HepG2 (cell line): ENCODE measurements around the gene UQCC2. TPM values are rescaled to one million over a fixed set of nuclear protein-coding genes. Genes with fewer than 3 reads are reported as not detected.

Source experiments
- ATAC-seq: fragments of 200-7000 bp; cut with Tn5 transposase; 3 replicates; pipeline ENCODE4 v1.9.1; 2020; ENCODE audit warnings: mild to moderate bottlenecking, moderate library complexity
- BruUV-seq: library from RNA; stranded (reverse); fragments of 400-500 nt; replicated peaks from 2 replicates; lab custom pipeline; 2021; lab: Mats Ljungman, UMichigan
- CTCF ChIA-PET: fragments of 300-600 bp; formaldehyde crosslinking; extraction: SDS; loops from one replicate; lab custom pipeline; 2021; ENCODE audit warnings: low total read pairs, inconsistent platforms, low intra/inter-chr PET ratio; lab: Yijun Ruan, JAX
- POLR2A ChIA-PET: fragments of 350-600 bp; sonication (Branson Sonifier 250); formaldehyde crosslinking; loops from one replicate; lab custom pipeline; 2020; ENCODE audit warnings: antibody characterized with exemption, inconsistent platforms; lab: Yijun Ruan, JAX
- DNase-seq: peaks from one replicate; pipeline ENCODE4 v3.0.0-alpha.2; 2015; ENCODE audit warnings: low spot score
- FAIRE-seq: peaks from 3 replicates; lab custom pipeline; 2011; peaks lifted over from hg19 to GRCh38; lab: Jason Lieb, UNC
- H2AFZ ChIP-seq: one replicate; pipeline ENCODE4 v1.6.1; 2011; ENCODE audit warnings: low read length, inconsistent platforms
- H3K27ac ChIP-seq: fragments of 300-600 bp; 3 replicates; pipeline ENCODE4 v1.8.0; 2011; ENCODE audit warnings: mixed run types, mild to moderate bottlenecking, mixed read lengths, low read length, inconsistent platforms; ENCODE audit not compliant: insufficient read depth; ENCODE audit errors: extremely low read length
- H3K27me3 ChIP-seq, 2 experiments: fragments of 200-600 bp in 1 of 2; 2 replicates in 1 of 2; 3 replicates in 1 of 2; pipeline versions ENCODE4 v1.6.0 to v1.8.0; 2011; ENCODE audit warnings: low read length in 2 of 2, mild to moderate bottlenecking in 2 of 2, moderate library complexity in 2 of 2, inconsistent platforms in 1 of 2; ENCODE audit not compliant: insufficient read depth in 2 of 2, control insufficient read depth in 1 of 2
- H3K36me3 ChIP-seq, 2 experiments: fragments of 200-600 bp in 1 of 2; replicated peaks in 1 of 2; 2 replicates in 1 of 2; 3 replicates in 1 of 2; pipeline versions ENCODE4 v1.5.1 to v1.8.0; 2011; ENCODE audit warnings: low read length in 2 of 2, inconsistent platforms in 1 of 2; ENCODE audit not compliant: insufficient read depth in 2 of 2, control insufficient read depth in 1 of 2
- H3K4me1 ChIP-seq: 2 replicates; pipeline ENCODE4 v1.5.1; 2012; ENCODE audit warnings: low read length, inconsistent platforms; ENCODE audit not compliant: insufficient read depth
- H3K4me2 ChIP-seq: 2 replicates; pipeline ENCODE4 v1.6.0; 2011; ENCODE audit warnings: low read depth, low read length, inconsistent platforms
- H3K4me3 ChIP-seq, 3 experiments: fragments of 200-600 bp in 1 of 3; sonication (generic), shearing (Covaris generic) in 1 of 3; replicated peaks in 1 of 3; 2 replicates each; pipeline ENCODE4 v1.5.1; 2011 to 2016; ENCODE audit warnings: low read length in 3 of 3, inconsistent platforms in 2 of 3, low read depth in 2 of 3, mild to moderate bottlenecking in 2 of 3, control low read depth in 1 of 3, mixed read lengths in 1 of 3; ENCODE audit not compliant: insufficient read depth in 1 of 3
- H3K79me2 ChIP-seq: one replicate; pipeline ENCODE4 v1.6.1; 2011; ENCODE audit warnings: low read length, inconsistent platforms; ENCODE audit not compliant: insufficient read depth
- H3K9ac ChIP-seq: 2 replicates; pipeline ENCODE4 v1.6.0; 2011; ENCODE audit warnings: mild to moderate bottlenecking, low read depth, low read length, inconsistent platforms; ENCODE audit not compliant: insufficient read depth
- H3K9me3 ChIP-seq: 2 replicates; pipeline ENCODE4 v1.5.1; 2012; ENCODE audit warnings: mild to moderate bottlenecking, low read length
- H4K20me1 ChIP-seq: 2 replicates; pipeline ENCODE4 v1.6.0; 2011; ENCODE audit warnings: inconsistent platforms, mild to moderate bottlenecking, low read length, moderate library complexity; ENCODE audit not compliant: insufficient read depth
- CEBPG ChIP-seq: IDR thresholded peaks from 2 replicates; pipeline ENCODE4 v1.6.1; 2016
- HMGXB3 ChIP-seq: sonication (generic); formaldehyde crosslinking; IDR thresholded peaks from 2 replicates; pipeline ENCODE4 v1.4.0; 2020; ENCODE audit warnings: missing genetic modification reagents, borderline replicate concordance
- IKZF5 ChIP-seq: IDR thresholded peaks from 2 replicates; pipeline ENCODE4 v1.6.1; 2018; ENCODE audit warnings: missing genetic modification reagents, mild to moderate bottlenecking, missing compliant biosample characterization
- MEIS1 ChIP-seq: sonication (generic); formaldehyde crosslinking; IDR thresholded peaks from 2 replicates; pipeline ENCODE4 v1.9.0; 2021; ENCODE audit warnings: mild to moderate bottlenecking, missing genetic modification reagents, moderate library complexity, borderline replicate concordance
- SIX1 ChIP-seq: sonication (generic); formaldehyde crosslinking; IDR thresholded peaks from 2 replicates; pipeline ENCODE4 v1.4.0; 2020; ENCODE audit warnings: missing genetic modification reagents, borderline replicate concordance
- SSRP1 ChIP-seq: IDR thresholded peaks from 2 replicates; pipeline ENCODE4 v1.6.1; 2016; ENCODE audit warnings: control low read depth
- USF2 ChIP-seq, 2 experiments: sonication (generic) in 1 of 2; formaldehyde crosslinking in 1 of 2; IDR thresholded peaks; 2 replicates each; pipeline versions ENCODE4 v1.5.1 to v1.6.1; 2011 to 2020; ENCODE audit warnings: borderline replicate concordance in 1 of 2, low read depth in 1 of 2, low read length in 1 of 2, mild to moderate bottlenecking in 1 of 2, missing genetic modification reagents in 1 of 2, moderate library complexity in 1 of 2
- ZNF333 ChIP-seq: sonication (generic); formaldehyde crosslinking; IDR thresholded peaks from 2 replicates; pipeline ENCODE4 v1.4.0; 2020; ENCODE audit warnings: mild to moderate bottlenecking, missing genetic modification reagents, borderline replicate concordance
- ZNF460 ChIP-seq: sonication (generic); formaldehyde crosslinking; IDR thresholded peaks from 2 replicates; pipeline ENCODE4 v1.5.1; 2020; ENCODE audit warnings: missing genetic modification reagents, mild to moderate bottlenecking, borderline replicate concordance
- whole genome bisulfite sequencing: methylation state at CpG from one replicate; pipeline ENCODE4 v1.1.6; 2017; ENCODE audit warnings: low lambda C conversion rate; 5-methylcytosine and 5-hydroxymethylcytosine counted together
- in situ Hi-C: cut with HindIII; loops from 2 replicates; pipeline ENCODE4 v1.10.0; 2017; ENCODE audit warnings: low pct_unique_long_range_greater_than_20kb; ENCODE audit not compliant: extremely low pct_ligation_motif_present
- intact Hi-C: fragments of 100-400 bp; cut with micrococcal nuclease; formaldehyde crosslinking; loops from one replicate; pipeline ENCODE4 v1.10.0; 2022; ENCODE audit not compliant: unreplicated experiment
- polyA plus RNA-seq, 8 experiments: library from polyadenylated mRNA; depleted of rRNA in 3 of 8; stranded (reverse) in 7 of 8; unstranded in 1 of 8; fragments of >200 nt; fragmentation: Illumina TruSeq in 4 of 8; extraction: Trizol in 4 of 8; gene quantifications; 2 replicates each; pipeline versions ENCODE4 v1.2.1 to v1.2.3, GENCODE V29; 2011 to 2016; ENCODE audit warnings: low read depth in 4 of 8, missing spikeins in 1 of 8, mixed read lengths in 1 of 8; ENCODE audit not compliant: insufficient read depth in 1 of 8
- total RNA-seq, 5 experiments: library from RNA; depleted of rRNA; stranded (reverse); fragments of >200 nt; fragmentation: Illumina TruSeq; extraction: Trizol; gene quantifications; 2 replicates each; pipeline ENCODE4 v1.2.3, GENCODE V29; 2016; ENCODE audit warnings: low read depth in 1 of 5

UQCC2 gene
- total and polyA plus RNA-seq, 2 of the 13 experiments (the other 11 are each of a cell fraction or from before 2014, with no cell fraction given), result 82.4 to 238 TPM

- no peak for TF ChIP-seq MEIS1 (CRISPR knock-in tag)
- peak; percentile 60 for TF ChIP-seq USF2 (IDR thresholded peaks at IDR 0.05; ENCODE audit: low read depth, low read length)
- TF ChIP-seq USF2 (CRISPR knock-in tag; IDR thresholded peaks at IDR 0.05; ENCODE audit: borderline replicate concordance), result no peak
- TF ChIP-seq, all 625 proteins: peak for 1
- no TSS peak for BruUV-seq
- Histone ChIP-seq H3K27me3 (peaks cover 0 to 7% of the 10 kb centered on the region in 2 experiments; a peak in 3 of 5 replicates), H2AFZ (no peak overlapping the region), H3K4me1 (peaks cover 40% of the 10 kb centered on the region), H4K20me1 (no peaks in the 10 kb centered on the region), H3K79me2 (no peaks in the 10 kb centered on the region), H3K9me3 (no peaks in the 10 kb centered on the region), H3K36me3 (no peaks in the 10 kb centered on the region), H3K9ac (no peak overlapping the region), H3K27ac (no peak overlapping the region), H3K4me3 (no peak overlapping the region), H3K4me2 (no peak overlapping the region)
- intact Hi-C loops, result no loop called here
- FAIRE-seq (no peak), ATAC-seq (no peak), DNase-seq (no peak)
- WGBS, result 78% methylated on average over 5 of the region's 5 CpGs
- in situ Hi-C loops, result no loop called here
- CTCF ChIA-PET, result no interaction called here
- POLR2A ChIA-PET, result interaction anchor here (1.8 to 2.1 kb wide), 2 partner anchors 21 to 30 kb away, joined by 11 to 34 read pairs; partner anchors contain the start of gene UQCC2
Observed at GRCh38 chr6:33740794-33741193, 29.3 kb upstream of the UQCC2 start.

- BruUV-seq, result no TSS peak
- H3K9me3 ChIP-seq, result no peaks in the 10 kb centered on the region
- FAIRE-seq (peak; percentile 56), DNase-seq (peak; percentile 45), ATAC-seq (peak; percentile 79)
- intact Hi-C loops, result no loop called here
- no peak overlapping the region for H3K27ac ChIP-seq
- WGBS, result 31% methylated on average over 3 of the region's 6 CpGs
- H3K36me3 ChIP-seq, result no peaks in the 10 kb centered on the region
- H3K27me3 ChIP-seq, result 0 out of 5 replicates have a peak, but pooled peaks cover 0 to 2% of the 10 kb centered on the region in 2 experiments
- H3K79me2 ChIP-seq, result no peaks in the 10 kb centered on the region
- H2AFZ ChIP-seq, result no peak overlapping the region
- H3K4me3 ChIP-seq, result no peak overlapping the region
- CTCF ChIA-PET, result no interaction called here
- peaks cover 34% of the 10 kb centered on the region for H3K4me1 ChIP-seq
- POLR2A ChIA-PET, result interaction anchor here (1.0 to 2.1 kb wide), 4 partner anchors 11 to 770 kb away, joined by 3 to 34 read pairs (median 9); partner anchors contain the start of gene UQCC2
- in situ Hi-C loops, result no loop called here
- no peak overlapping the region for H3K9ac ChIP-seq
- no peaks in the 10 kb centered on the region for H4K20me1 ChIP-seq
- H3K4me2 ChIP-seq, result peak overlapping the region; percentile 33
- peak; percentile 97 for TF ChIP-seq CEBPG (CRISPR knock-in tag)
- TF ChIP-seq ZNF460, result no peak
- TF ChIP-seq IKZF5, result 0 out of 2 replicates have a peak, but pooled peaks have one; percentile 38
- no peak for TF ChIP-seq SSRP1 (CRISPR knock-in tag)
- TF ChIP-seq SIX1, result no peak
- no peak for TF ChIP-seq HMGXB3 (CRISPR knock-in tag)
- TF ChIP-seq ZNF333 (CRISPR knock-in tag), result no peak
Observed at GRCh38 chr6:33740204-33740608, 28.7 kb upstream of the UQCC2 start.
